ENCODE results near the gene KIF26B. TPM values are rescaled to one million over a fixed set of nuclear protein-coding genes. Genes with fewer than 3 reads are reported as not detected.

The KIF26B gene
- total and polyA plus RNA-seq, 2 experiments from 2014 or later, result 0.03 to 0.76 TPM

DNA sequence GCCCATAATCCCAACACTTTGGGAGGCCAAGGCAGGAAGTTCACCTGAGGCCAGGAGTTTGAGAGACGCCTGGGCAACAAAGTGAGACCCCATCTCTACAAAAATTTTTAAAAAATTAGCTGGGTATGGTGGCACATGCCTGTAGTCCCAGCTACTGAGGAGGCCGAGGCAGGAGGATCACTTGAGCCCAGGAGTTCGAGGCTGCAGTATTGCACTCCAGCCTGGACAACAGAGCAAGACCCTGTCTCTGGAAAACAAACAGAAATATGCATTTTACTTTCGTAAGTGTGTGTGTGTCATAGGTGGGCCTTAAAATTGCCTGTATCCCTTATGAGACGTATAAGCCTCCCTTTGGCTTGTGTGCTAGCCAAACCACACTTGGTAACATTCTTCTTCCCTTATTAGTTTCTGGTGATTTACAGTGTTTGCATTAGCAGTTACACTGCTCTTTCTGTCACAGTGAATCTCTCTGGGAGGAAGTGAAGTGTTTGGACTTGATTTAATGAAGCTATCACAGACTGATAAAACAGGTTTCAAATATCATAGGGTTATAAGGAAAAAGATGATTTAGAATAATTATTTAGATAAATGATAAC lies 48.9 kb upstream of the KIF26B start:
- no peaks in the 10 kb centered on the region for H3K79me2 ChIP-seq (replicated peaks; ENCODE audit: insufficient read depth)
- no peaks in the 10 kb centered on the region for H3K27me3 ChIP-seq (ENCODE audit: insufficient read depth)
- ATAC-seq (no peak), DNase-seq (ENCODE audit: low spot score) (no peak)
- no peaks in the 10 kb centered on the region for H4K20me1 ChIP-seq (replicated peaks; ENCODE audit: insufficient read depth)
- no peaks in the 10 kb centered on the region for H3F3A ChIP-seq (replicated peaks; ENCODE audit: low read depth)
- peaks cover 9% of the 10 kb centered on the region for H3K9me3 Mint-ChIP-seq
- no peak overlapping the region for H2AFZ ChIP-seq
- H3K36me3 Mint-ChIP-seq (ENCODE audit: low read depth), result peaks cover 7% of the 10 kb centered on the region; the same call in 2 of the 3 replicates
- no peak overlapping the region for H3K4me3 ChIP-seq
- H3K27me3 Mint-ChIP-seq (ENCODE audit: insufficient read depth, low read depth, poor library complexity), result no peaks in the 10 kb centered on the region
- H3K27ac Mint-ChIP-seq, result no peak overlapping the region
- H3K27ac ChIP-seq (ENCODE audit: low read depth), result no peak overlapping the region
- no peaks in the 10 kb centered on the region for H3K4me1 ChIP-seq (ENCODE audit: insufficient read depth)
- H3K9me2 ChIP-seq (ENCODE audit: insufficient read depth), result no peaks in the 10 kb centered on the region
- no peak overlapping the region for H3K4me2 ChIP-seq
- no peak overlapping the region for H3K4me3 Mint-ChIP-seq
- no peaks in the 10 kb centered on the region for H3K36me3 ChIP-seq (ENCODE audit: insufficient read depth)
- no peak for TF ChIP-seq EZH2phosphoT487 (IDR thresholded peaks at IDR 0.05; ENCODE audit: unreplicated experiment)
- TF ChIP-seq, protein P1, sequence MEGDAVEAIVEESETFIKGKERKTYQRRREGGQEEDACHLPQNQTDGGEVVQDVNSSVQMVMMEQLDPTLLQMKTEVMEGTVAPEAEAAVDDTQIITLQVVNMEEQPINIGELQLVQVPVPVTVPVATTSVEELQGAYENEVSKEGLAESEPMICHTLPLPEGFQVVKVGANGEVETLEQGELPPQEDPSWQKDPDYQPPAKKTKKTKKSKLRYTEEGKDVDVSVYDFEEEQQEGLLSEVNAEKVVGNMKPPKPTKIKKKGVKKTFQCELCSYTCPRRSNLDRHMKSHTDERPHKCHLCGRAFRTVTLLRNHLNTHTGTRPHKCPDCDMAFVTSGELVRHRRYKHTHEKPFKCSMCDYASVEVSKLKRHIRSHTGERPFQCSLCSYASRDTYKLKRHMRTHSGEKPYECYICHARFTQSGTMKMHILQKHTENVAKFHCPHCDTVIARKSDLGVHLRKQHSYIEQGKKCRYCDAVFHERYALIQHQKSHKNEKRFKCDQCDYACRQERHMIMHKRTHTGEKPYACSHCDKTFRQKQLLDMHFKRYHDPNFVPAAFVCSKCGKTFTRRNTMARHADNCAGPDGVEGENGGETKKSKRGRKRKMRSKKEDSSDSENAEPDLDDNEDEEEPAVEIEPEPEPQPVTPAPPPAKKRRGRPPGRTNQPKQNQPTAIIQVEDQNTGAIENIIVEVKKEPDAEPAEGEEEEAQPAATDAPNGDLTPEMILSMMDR (conservative IDR thresholded peaks at IDR 0.05; ENCODE audit: low read depth in 2 of 2), result no peak
- TF ChIP-seq NANOG (IDR thresholded peaks at IDR 0.05; ENCODE audit: borderline replicate concordance), result no peak
- no peak for TF ChIP-seq POLR2AphosphoS5 (IDR thresholded peaks at IDR 0.05; ENCODE audit: low read depth)
- TF ChIP-seq ZNF331 (CRISPR knock-in tag; IDR thresholded peaks at IDR 0.05; ENCODE audit: low read depth), result no peak
- TF ChIP-seq STAT1 (IDR thresholded peaks at IDR 0.05; ENCODE audit: unreplicated experiment), result no peak
- TF ChIP-seq CREB1 (CRISPR knock-in tag; IDR thresholded peaks at IDR 0.05; ENCODE audit: low read depth), result no peak
- TF ChIP-seq, protein P2, sequence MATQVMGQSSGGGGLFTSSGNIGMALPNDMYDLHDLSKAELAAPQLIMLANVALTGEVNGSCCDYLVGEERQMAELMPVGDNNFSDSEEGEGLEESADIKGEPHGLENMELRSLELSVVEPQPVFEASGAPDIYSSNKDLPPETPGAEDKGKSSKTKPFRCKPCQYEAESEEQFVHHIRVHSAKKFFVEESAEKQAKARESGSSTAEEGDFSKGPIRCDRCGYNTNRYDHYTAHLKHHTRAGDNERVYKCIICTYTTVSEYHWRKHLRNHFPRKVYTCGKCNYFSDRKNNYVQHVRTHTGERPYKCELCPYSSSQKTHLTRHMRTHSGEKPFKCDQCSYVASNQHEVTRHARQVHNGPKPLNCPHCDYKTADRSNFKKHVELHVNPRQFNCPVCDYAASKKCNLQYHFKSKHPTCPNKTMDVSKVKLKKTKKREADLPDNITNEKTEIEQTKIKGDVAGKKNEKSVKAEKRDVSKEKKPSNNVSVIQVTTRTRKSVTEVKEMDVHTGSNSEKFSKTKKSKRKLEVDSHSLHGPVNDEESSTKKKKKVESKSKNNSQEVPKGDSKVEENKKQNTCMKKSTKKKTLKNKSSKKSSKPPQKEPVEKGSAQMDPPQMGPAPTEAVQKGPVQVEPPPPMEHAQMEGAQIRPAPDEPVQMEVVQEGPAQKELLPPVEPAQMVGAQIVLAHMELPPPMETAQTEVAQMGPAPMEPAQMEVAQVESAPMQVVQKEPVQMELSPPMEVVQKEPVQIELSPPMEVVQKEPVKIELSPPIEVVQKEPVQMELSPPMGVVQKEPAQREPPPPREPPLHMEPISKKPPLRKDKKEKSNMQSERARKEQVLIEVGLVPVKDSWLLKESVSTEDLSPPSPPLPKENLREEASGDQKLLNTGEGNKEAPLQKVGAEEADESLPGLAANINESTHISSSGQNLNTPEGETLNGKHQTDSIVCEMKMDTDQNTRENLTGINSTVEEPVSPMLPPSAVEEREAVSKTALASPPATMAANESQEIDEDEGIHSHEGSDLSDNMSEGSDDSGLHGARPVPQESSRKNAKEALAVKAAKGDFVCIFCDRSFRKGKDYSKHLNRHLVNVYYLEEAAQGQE (IDR thresholded peaks at IDR 0.05; ENCODE audit: unreplicated experiment), result no peak
- TF ChIP-seq ZNF114 (CRISPR knock-in tag; IDR thresholded peaks at IDR 0.05), result no peak
- TF ChIP-seq, protein P3, sequence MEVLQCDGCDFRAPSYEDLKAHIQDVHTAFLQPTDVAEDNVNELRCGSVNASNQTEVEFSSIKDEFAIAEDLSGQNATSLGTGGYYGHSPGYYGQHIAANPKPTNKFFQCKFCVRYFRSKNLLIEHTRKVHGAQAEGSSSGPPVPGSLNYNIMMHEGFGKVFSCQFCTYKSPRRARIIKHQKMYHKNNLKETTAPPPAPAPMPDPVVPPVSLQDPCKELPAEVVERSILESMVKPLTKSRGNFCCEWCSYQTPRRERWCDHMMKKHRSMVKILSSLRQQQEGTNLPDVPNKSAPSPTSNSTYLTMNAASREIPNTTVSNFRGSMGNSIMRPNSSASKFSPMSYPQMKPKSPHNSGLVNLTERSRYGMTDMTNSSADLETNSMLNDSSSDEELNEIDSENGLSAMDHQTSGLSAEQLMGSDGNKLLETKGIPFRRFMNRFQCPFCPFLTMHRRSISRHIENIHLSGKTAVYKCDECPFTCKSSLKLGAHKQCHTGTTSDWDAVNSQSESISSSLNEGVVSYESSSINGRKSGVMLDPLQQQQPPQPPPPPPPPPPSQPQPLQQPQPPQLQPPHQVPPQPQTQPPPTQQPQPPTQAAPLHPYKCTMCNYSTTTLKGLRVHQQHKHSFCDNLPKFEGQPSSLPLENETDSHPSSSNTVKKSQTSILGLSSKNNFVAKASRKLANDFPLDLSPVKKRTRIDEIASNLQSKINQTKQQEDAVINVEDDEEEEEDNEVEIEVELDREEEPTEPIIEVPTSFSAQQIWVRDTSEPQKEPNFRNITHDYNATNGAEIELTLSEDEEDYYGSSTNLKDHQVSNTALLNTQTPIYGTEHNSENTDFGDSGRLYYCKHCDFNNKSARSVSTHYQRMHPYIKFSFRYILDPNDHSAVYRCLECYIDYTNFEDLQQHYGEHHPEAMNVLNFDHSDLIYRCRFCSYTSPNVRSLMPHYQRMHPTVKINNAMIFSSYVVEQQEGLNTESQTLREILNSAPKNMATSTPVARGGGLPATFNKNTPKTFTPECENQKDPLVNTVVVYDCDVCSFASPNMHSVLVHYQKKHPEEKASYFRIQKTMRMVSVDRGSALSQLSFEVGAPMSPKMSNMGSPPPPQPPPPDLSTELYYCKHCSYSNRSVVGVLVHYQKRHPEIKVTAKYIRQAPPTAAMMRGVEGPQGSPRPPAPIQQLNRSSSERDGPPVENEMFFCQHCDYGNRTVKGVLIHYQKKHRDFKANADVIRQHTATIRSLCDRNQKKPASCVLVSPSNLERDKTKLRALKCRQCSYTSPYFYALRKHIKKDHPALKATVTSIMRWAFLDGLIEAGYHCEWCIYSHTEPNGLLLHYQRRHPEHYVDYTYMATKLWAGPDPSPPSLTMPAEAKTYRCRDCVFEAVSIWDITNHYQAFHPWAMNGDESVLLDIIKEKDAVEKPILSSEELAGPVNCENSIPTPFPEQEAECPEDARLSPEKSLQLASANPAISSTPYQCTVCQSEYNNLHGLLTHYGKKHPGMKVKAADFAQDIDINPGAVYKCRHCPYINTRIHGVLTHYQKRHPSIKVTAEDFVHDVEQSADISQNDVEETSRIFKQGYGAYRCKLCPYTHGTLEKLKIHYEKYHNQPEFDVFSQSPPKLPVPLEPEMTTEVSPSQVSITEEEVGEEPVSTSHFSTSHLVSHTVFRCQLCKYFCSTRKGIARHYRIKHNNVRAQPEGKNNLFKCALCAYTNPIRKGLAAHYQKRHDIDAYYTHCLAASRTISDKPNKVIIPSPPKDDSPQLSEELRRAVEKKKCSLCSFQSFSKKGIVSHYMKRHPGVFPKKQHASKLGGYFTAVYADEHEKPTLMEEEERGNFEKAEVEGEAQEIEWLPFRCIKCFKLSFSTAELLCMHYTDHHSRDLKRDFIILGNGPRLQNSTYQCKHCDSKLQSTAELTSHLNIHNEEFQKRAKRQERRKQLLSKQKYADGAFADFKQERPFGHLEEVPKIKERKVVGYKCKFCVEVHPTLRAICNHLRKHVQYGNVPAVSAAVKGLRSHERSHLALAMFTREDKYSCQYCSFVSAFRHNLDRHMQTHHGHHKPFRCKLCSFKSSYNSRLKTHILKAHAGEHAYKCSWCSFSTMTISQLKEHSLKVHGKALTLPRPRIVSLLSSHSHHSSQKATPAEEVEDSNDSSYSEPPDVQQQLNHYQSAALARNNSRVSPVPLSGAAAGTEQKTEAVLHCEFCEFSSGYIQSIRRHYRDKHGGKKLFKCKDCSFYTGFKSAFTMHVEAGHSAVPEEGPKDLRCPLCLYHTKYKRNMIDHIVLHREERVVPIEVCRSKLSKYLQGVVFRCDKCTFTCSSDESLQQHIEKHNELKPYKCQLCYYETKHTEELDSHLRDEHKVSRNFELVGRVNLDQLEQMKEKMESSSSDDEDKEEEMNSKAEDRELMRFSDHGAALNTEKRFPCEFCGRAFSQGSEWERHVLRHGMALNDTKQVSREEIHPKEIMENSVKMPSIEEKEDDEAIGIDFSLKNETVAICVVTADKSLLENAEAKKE (CRISPR knock-in tag; IDR thresholded peaks at IDR 0.05), result no peak
- TF ChIP-seq EZH2 (IDR thresholded peaks at IDR 0.05; ENCODE audit: low read depth, unreplicated experiment), result no peak
- TF ChIP-seq JUNB (IDR thresholded peaks at IDR 0.05; ENCODE audit: unreplicated experiment), result no peak
- TF ChIP-seq, protein P4, sequence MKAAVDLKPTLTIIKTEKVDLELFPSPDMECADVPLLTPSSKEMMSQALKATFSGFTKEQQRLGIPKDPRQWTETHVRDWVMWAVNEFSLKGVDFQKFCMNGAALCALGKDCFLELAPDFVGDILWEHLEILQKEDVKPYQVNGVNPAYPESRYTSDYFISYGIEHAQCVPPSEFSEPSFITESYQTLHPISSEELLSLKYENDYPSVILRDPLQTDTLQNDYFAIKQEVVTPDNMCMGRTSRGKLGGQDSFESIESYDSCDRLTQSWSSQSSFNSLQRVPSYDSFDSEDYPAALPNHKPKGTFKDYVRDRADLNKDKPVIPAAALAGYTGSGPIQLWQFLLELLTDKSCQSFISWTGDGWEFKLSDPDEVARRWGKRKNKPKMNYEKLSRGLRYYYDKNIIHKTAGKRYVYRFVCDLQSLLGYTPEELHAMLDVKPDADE (IDR thresholded peaks at IDR 0.05), result no peak
- H3K4me1 Mint-ChIP-seq, result peaks cover 15% of the 10 kb centered on the region
